Mesothelial cell of epicardium (in vitro differentiated cells): Measurements from ENCODE around the gene KYNU. TPM values are rescaled to one million over a fixed set of nuclear protein-coding genes. Genes with fewer than 3 reads are reported as not detected.
A peak's percentile ranks its signal among the peaks of the same experiment; 100 is the strongest.

Experiments
- DNase-seq, 2 experiments: peaks; one replicate each; pipeline ENCODE4 v3.0.0; 2021; ENCODE audit warnings: low spot score in 2 of 2; ENCODE audit not compliant: unreplicated experiment in 2 of 2
- H3K27ac Mint-ChIP-seq: 2 replicates; pipeline ENCODE4 v1.8.0; 2021; ENCODE audit warnings: mixed read lengths
- H3K27me3 Mint-ChIP-seq: 2 replicates; pipeline ENCODE4 v1.8.0; 2021; ENCODE audit warnings: low read depth, mixed read lengths
- H3K36me3 Mint-ChIP-seq: 2 replicates; pipeline ENCODE4 v1.8.0; 2021; ENCODE audit warnings: mixed read lengths
- H3K4me1 Mint-ChIP-seq: 2 replicates; pipeline ENCODE4 v1.8.0; 2021; ENCODE audit warnings: mixed read lengths
- H3K4me3 Mint-ChIP-seq: 2 replicates; pipeline ENCODE4 v1.8.0; 2021; ENCODE audit warnings: mild to moderate bottlenecking, moderate library complexity, mixed read lengths
- H3K9me3 Mint-ChIP-seq: 2 replicates; pipeline ENCODE4 v1.8.0; 2021; ENCODE audit warnings: mixed read lengths
- total RNA-seq: library from RNA; stranded (reverse); gene quantifications from 3 replicates; pipeline ENCODE4 v1.2.1, GENCODE V29; 2021
- TF ChIP-seq, protein P1 (sequence below): fragments of 200-600 bp; sonication (generic); IDR thresholded peaks from one replicate; pipeline ENCODE4 v1.5.0; 2021; ENCODE audit warnings: antibody characterized with exemption; ENCODE audit not compliant: unreplicated experiment

KYNU gene
- total RNA-seq, 1 donor from 2014 or later = 0.09 TPM

DNA sequence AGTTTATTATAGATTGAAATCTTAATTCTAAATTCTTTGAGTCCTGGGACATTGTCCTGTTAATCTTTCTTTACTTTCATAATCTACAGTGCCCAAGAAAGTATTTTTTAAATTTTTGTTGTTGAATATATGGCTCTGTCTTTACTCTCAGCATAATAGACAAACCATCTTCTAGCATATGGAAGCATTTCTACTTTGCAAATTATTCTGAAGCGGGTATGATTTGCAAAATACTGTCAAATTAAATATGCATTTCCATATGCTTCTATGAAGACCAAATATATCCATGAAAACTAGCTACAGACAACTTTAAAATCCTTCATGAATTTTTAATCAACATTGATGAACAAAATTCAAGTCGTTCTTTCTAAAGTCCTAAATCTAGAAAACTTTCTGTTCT, 117.2 kb downstream of the KYNU start:
- H3K36me3 Mint-ChIP-seq = no peaks in the 10 kb centered on the region
- TF ChIP-seq, protein P1, sequence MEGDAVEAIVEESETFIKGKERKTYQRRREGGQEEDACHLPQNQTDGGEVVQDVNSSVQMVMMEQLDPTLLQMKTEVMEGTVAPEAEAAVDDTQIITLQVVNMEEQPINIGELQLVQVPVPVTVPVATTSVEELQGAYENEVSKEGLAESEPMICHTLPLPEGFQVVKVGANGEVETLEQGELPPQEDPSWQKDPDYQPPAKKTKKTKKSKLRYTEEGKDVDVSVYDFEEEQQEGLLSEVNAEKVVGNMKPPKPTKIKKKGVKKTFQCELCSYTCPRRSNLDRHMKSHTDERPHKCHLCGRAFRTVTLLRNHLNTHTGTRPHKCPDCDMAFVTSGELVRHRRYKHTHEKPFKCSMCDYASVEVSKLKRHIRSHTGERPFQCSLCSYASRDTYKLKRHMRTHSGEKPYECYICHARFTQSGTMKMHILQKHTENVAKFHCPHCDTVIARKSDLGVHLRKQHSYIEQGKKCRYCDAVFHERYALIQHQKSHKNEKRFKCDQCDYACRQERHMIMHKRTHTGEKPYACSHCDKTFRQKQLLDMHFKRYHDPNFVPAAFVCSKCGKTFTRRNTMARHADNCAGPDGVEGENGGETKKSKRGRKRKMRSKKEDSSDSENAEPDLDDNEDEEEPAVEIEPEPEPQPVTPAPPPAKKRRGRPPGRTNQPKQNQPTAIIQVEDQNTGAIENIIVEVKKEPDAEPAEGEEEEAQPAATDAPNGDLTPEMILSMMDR = no peak
- H3K4me3 Mint-ChIP-seq = no peak overlapping the region
- H3K27me3 Mint-ChIP-seq = no peaks in the 10 kb centered on the region
- H3K9me3 Mint-ChIP-seq = no peaks in the 10 kb centered on the region
- no peak for DNase-seq
- H3K27ac Mint-ChIP-seq = no peak overlapping the region
- peaks cover 64% of the 10 kb centered on the region for H3K4me1 Mint-ChIP-seq

DNA sequence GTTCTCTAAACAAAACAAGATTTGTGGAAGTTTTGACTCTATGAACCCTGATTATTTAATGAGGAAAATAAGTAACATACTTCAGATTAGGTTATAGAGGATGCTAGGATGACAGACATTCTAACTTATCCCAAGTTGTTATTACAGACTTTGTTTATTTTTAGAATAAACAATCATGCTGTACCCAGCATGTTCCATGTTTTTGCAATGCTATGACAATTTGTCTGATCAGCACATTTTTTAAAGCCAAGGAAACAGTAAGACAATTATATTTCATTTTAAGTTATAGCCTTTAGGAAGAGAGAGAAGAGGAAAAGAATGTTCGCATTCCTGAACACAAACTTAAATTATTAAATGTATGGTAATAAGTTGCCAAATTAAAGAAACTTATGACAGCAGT, 119.8 kb downstream of the KYNU start:
- DNase-seq = no peak
- TF ChIP-seq, protein P1 = no peak
- H3K4me1 Mint-ChIP-seq = peaks cover 46% of the 10 kb centered on the region
- H3K27ac Mint-ChIP-seq = peak overlapping the region; percentile 41
- H3K9me3 Mint-ChIP-seq = no peaks in the 10 kb centered on the region
- no peaks in the 10 kb centered on the region for H3K27me3 Mint-ChIP-seq
- H3K4me3 Mint-ChIP-seq = no peak overlapping the region
- H3K36me3 Mint-ChIP-seq = no peaks in the 10 kb centered on the region

DNA sequence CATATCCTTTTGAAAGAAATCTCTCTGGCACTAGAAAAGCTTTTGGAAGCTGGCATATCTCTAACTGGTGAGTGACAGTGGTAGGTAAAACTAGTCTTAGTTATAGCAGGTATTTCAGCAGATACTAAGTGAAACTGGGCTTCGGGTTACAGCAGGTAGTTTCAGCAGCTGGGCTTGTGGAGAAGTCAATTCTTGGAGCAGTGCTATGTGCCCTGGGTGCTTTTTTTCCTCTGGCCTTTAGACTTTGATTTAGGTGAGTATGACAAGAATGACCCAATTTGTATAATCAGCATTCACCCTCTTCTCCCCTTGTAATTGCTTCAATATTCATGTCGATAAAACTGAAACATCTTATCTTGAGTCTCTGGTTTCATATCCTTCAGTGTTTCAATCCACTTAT, 123.1 kb downstream of the KYNU start:
- no peak overlapping the region for H3K27ac Mint-ChIP-seq

DNA sequence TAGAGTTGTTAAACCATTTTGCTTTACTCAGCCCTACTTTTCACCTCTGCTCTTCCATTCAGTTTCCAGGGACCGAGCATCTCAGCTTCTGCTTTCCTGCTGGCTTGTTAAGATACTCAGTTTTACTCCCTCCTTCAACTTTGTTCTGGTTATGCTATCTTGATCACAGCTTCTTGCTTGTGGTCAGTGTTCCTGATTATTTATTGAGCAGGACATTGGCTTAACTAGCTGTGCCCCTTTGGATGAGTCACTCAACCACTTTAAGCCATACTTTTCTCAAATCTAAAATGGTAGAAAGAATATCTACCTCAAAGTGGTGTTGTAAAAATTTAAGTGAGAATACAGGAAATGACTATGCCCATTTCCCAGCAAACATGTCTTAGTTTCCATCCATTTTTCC, 124.0 kb downstream of the KYNU start:
- H3K27me3 Mint-ChIP-seq = no peaks in the 10 kb centered on the region
- H3K36me3 Mint-ChIP-seq = no peaks in the 10 kb centered on the region
- H3K27ac Mint-ChIP-seq = no peak overlapping the region
- TF ChIP-seq, protein P1 = no peak
- no peak overlapping the region for H3K4me3 Mint-ChIP-seq
- H3K9me3 Mint-ChIP-seq = peaks cover 8% of the 10 kb centered on the region
- H3K4me1 Mint-ChIP-seq = peaks cover 19% of the 10 kb centered on the region
- DNase-seq = no peak

More for the DNA sequence above, 123.1 kb downstream of the KYNU start:
- no peaks in the 10 kb centered on the region for H3K27me3 Mint-ChIP-seq
- H3K9me3 Mint-ChIP-seq = peaks cover 4% of the 10 kb centered on the region
- DNase-seq = no peak
- no peak overlapping the region for H3K4me3 Mint-ChIP-seq
- TF ChIP-seq, protein P1 = no peak
- peaks cover 25% of the 10 kb centered on the region for H3K4me1 Mint-ChIP-seq
- H3K36me3 Mint-ChIP-seq = no peaks in the 10 kb centered on the region

DNA sequence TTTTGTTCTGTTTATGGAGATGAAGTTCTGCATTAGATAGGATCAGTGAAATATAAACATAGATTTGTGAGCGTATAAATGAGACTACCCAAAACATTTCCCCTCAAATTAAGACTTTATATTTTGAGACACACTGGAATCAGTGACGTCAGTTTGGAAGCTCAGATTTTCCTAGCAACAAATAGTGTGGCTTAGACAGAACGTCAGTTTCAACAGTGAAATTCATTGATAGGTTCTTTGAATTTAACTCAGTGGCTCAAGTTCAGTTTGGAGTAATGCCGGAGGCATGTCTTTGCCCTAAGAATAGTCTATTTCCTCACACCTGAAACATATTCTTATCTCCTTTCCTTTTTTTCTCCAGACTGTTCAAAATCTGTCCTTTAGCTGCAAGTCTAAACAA, 138.2 kb downstream of the KYNU start:
- no peak overlapping the region for H3K4me3 Mint-ChIP-seq
- no peak overlapping the region for H3K27ac Mint-ChIP-seq

More for the DNA sequence above, 138.2 kb downstream of the KYNU start:
- Mint-ChIP-seq H3K36me3 (no peaks in the 10 kb centered on the region), H3K27me3 (no peaks in the 10 kb centered on the region), H3K4me1 (peaks cover 2% of the 10 kb centered on the region), H3K9me3 (peaks cover 15% of the 10 kb centered on the region)
- TF ChIP-seq, protein P1 = no peak
- DNase-seq = no peak
